HEK293 (cell line): ENCODE results near the gene SPIN3.

Source experiments
- CTCF ChIA-PET: fragments of 350-600 bp; formaldehyde crosslinking; extraction: SDS; loops from one replicate; lab custom pipeline; 2021; ENCODE audit warnings: antibody characterized with exemption; lab: Yijun Ruan, JAX
- POLR2A ChIA-PET: fragments of 300-600 bp; formaldehyde crosslinking; extraction: SDS; loops from one replicate; lab custom pipeline; 2020; ENCODE audit warnings: antibody characterized with exemption, inconsistent platforms; lab: Yijun Ruan, JAX
- H3K27ac ChIP-seq: fragments of 200-500 bp; sonication (Bioruptor generic); 2 replicates; pipeline ENCODE4 v1.5.1; 2014; ENCODE audit warnings: low read depth, low read length, control low read depth, inconsistent platforms; ENCODE audit errors: extremely low read depth
- H3K36me3 ChIP-seq, 2 experiments: fragments of 200-500 bp in 1 of 2; sonication (Bioruptor generic) in 1 of 2; 1 replicate in 1 of 2; 2 replicates in 1 of 2; pipeline ENCODE4 v1.5.1; 2014 to 2017; ENCODE audit warnings: inconsistent platforms in 2 of 2, low read length in 2 of 2; ENCODE audit not compliant: control insufficient read depth in 2 of 2, insufficient read depth in 1 of 2
- H3K4me1 ChIP-seq: fragments of 200-500 bp; sonication (Bioruptor generic); 2 replicates; pipeline ENCODE4 v1.5.1; 2014; ENCODE audit warnings: mild to moderate bottlenecking, low read length, inconsistent platforms; ENCODE audit not compliant: control insufficient read depth, insufficient read depth
- H3K4me3 ChIP-seq: 2 replicates; pipeline ENCODE4 v1.5.1; 2011; ENCODE audit warnings: low read depth, mild to moderate bottlenecking, control low read depth, low read length, moderate library complexity
- H3K9me3 ChIP-seq: fragments of 200-500 bp; sonication (Bioruptor generic); 2 replicates; pipeline ENCODE4 v1.5.1; 2014; ENCODE audit warnings: low read depth, low read length, inconsistent platforms; ENCODE audit not compliant: control insufficient read depth, insufficient read depth
- EGR2 ChIP-seq: fragments of 450-650 bp; formaldehyde crosslinking; IDR thresholded peaks from 2 replicates; pipeline ENCODE4 v1.5.1; 2016; ENCODE audit warnings: low read depth, missing biosample characterization, missing genetic modification characterization
- GLIS2 ChIP-seq: fragments of 450-650 bp; formaldehyde crosslinking; IDR thresholded peaks from 2 replicates; pipeline ENCODE4 v1.5.1; 2016; ENCODE audit warnings: missing biosample characterization, missing genetic modification characterization
- PATZ1 ChIP-seq: fragments of 450-650 bp; formaldehyde crosslinking; IDR thresholded peaks from 2 replicates; pipeline ENCODE4 v1.5.1; 2016; ENCODE audit warnings: missing biosample characterization, missing genetic modification characterization
- PRDM10 ChIP-seq: fragments of 450-650 bp; formaldehyde crosslinking; IDR thresholded peaks from 2 replicates; pipeline ENCODE4 v1.5.1; 2016; ENCODE audit warnings: missing biosample characterization, missing genetic modification characterization
- PRDM2 ChIP-seq: fragments of 450-650 bp; formaldehyde crosslinking; IDR thresholded peaks from 2 replicates; pipeline ENCODE4 v1.5.1; 2016; ENCODE audit warnings: missing biosample characterization, missing genetic modification characterization, borderline replicate concordance
- SCRT1 ChIP-seq: fragments of 450-650 bp; formaldehyde crosslinking; IDR thresholded peaks from 2 replicates; pipeline ENCODE4 v1.5.1; 2016; ENCODE audit warnings: missing biosample characterization, missing genetic modification characterization, borderline replicate concordance
- SCRT2 ChIP-seq: fragments of 450-650 bp; formaldehyde crosslinking; IDR thresholded peaks from 2 replicates; pipeline ENCODE4 v1.5.1; 2016; ENCODE audit warnings: missing biosample characterization, missing genetic modification characterization
- SP2 ChIP-seq: fragments of 450-650 bp; formaldehyde crosslinking; IDR thresholded peaks from 2 replicates; pipeline ENCODE4 v1.5.1; 2016; ENCODE audit warnings: missing biosample characterization, missing genetic modification characterization
- SP3 ChIP-seq: fragments of 450-650 bp; formaldehyde crosslinking; IDR thresholded peaks from 2 replicates; pipeline ENCODE4 v1.5.1; 2016; ENCODE audit warnings: missing biosample characterization, missing genetic modification characterization
- ZBTB11 ChIP-seq: fragments of 450-650 bp; formaldehyde crosslinking; conservative IDR thresholded peaks from 2 replicates; pipeline ENCODE4 v1.5.1; 2016; ENCODE audit warnings: low read depth, missing biosample characterization, missing genetic modification characterization
- ZFP37 ChIP-seq: fragments of 450-650 bp; formaldehyde crosslinking; IDR thresholded peaks from 2 replicates; pipeline ENCODE4 v1.5.1; 2016; ENCODE audit warnings: missing biosample characterization, missing genetic modification characterization
- ZFP69B ChIP-seq: fragments of 450-650 bp; formaldehyde crosslinking; IDR thresholded peaks from 2 replicates; pipeline ENCODE4 v1.5.1; 2016; ENCODE audit warnings: missing biosample characterization, missing genetic modification characterization
- ZNF10 ChIP-seq: fragments of 450-650 bp; formaldehyde crosslinking; IDR thresholded peaks from 2 replicates; pipeline ENCODE4 v1.5.1; 2017; ENCODE audit warnings: missing biosample characterization, missing genetic modification characterization
- ZNF324 ChIP-seq: fragments of 450-650 bp; formaldehyde crosslinking; IDR thresholded peaks from 2 replicates; pipeline ENCODE4 v1.5.1; 2016; ENCODE audit warnings: missing biosample characterization, missing genetic modification characterization
- ZNF335 ChIP-seq: fragments of 450-650 bp; formaldehyde crosslinking; conservative IDR thresholded peaks from 2 replicates; pipeline ENCODE4 v1.5.1; 2016; ENCODE audit warnings: missing biosample characterization, missing genetic modification characterization
- ZNF692 ChIP-seq: fragments of 450-650 bp; formaldehyde crosslinking; IDR thresholded peaks from 2 replicates; pipeline ENCODE4 v1.5.1; 2016; ENCODE audit warnings: missing biosample characterization, missing genetic modification characterization

Gene SPIN3

GRCh38 chrX:56995271-56995994 is at the start of gene SPIN3:
TSS of gene SPIN3 (minus strand) at chrX:56995541. CDS start at chrX:56994947, 594 bp downstream.
- ChIA-PET CTCF (interaction anchor here (0.6 to 1.7 kb wide), 3 partner anchors 17 to 1086 kb away, joined by 3 to 6 read pairs (median 3); no protein-coding TSS in a partner anchor), POLR2A (interaction anchor here (1.1 kb wide), 1 partner anchor 267 kb away, joined by 3 read pairs; the partner anchor contains the start of gene NBDY)
- no peaks in the 10 kb centered on the region for H3K4me1 ChIP-seq
- H3K36me3 ChIP-seq: peaks cover 0 to 34% of the 10 kb centered on the region in 2 experiments; a peak in 1 of 3 replicates
- H3K4me3 ChIP-seq: peak within 1 kb of the TSS; percentile 60
- no peak within 1 kb of the TSS; the same call in 1 of the 2 replicates for H3K27ac ChIP-seq
- no peaks in the 10 kb centered on the region for H3K9me3 ChIP-seq
- TF ChIP-seq SCRT2 (tag by site-specific recombination): peak; percentile 79
- TF ChIP-seq PRDM10 (tag by site-specific recombination): peak; percentile 92
- no peak for TF ChIP-seq ZNF324 (tag by site-specific recombination)
- TF ChIP-seq ZNF10 (tag by site-specific recombination): no peak
- TF ChIP-seq GLIS2 (tag by site-specific recombination): peak; percentile 37; the same call in 1 of the 2 replicates
- peak; percentile 58; the same call in 1 of the 2 replicates for TF ChIP-seq ZBTB11 (tag by site-specific recombination)
- TF ChIP-seq SP3: peak; percentile 58
- peak; percentile 76 for TF ChIP-seq ZNF692 (tag by site-specific recombination)
- TF ChIP-seq PATZ1 (tag by site-specific recombination): peak; percentile 34; the same call in 1 of the 2 replicates
- no peak for TF ChIP-seq ZFP37
- peak; percentile 64 for TF ChIP-seq SCRT1 (tag by site-specific recombination)
- TF ChIP-seq ZNF335 (tag by site-specific recombination): peak; percentile 54
- peak; percentile 31; the same call in 1 of the 2 replicates for TF ChIP-seq EGR2
- peak; percentile 74 for TF ChIP-seq ZFP69B (tag by site-specific recombination)
- TF ChIP-seq PRDM2 (tag by site-specific recombination): no peak
- TF ChIP-seq SP2 (tag by site-specific recombination): peak; percentile 77
